Measurements from ENCODE around the gene EFNB2. TPM values are rescaled to one million over a fixed set of nuclear protein-coding genes. Genes with fewer than 3 reads are reported as not detected.

EFNB2 gene
- total and polyA plus RNA-seq, 7 experiments from 2014 or later, result 0.07 to 0.22 (median 0.11) TPM; not detected in 2

GRCh38 chr13:106484084-106484483, 51.4 kb downstream of the EFNB2 start:
- ChIA-PET POLR2A (no interaction called here), CTCF (no interaction called here)
- DNase-seq (no peak), ATAC-seq (no peak)
- no peak overlapping the region for H3K4me3 Mint-ChIP-seq
- H3K27ac Mint-ChIP-seq, result no peak overlapping the region
- H3K27me3 Mint-ChIP-seq, result peaks cover 47 to 74% (median 55%) of the 10 kb centered on the region in 5 donors
- H3K9me3 Mint-ChIP-seq, result peaks cover 0 to 15% (median 1%) of the 10 kb centered on the region in 11 donors
- Histone ChIP-seq H3K9me3 (ENCODE audit: control insufficient read depth in 2 of 3, low read length in 3 of 3) (no peaks in the 10 kb centered on the region), H3K27me3 (ENCODE audit: control insufficient read depth in 2 of 2, insufficient read depth in 2 of 2, low read length in 2 of 2) (peaks cover 0 to 4% of the 10 kb centered on the region in 2 donors), H3K4me1 (ENCODE audit: control insufficient read depth in 2 of 2, insufficient read depth in 2 of 2, low read length in 2 of 2) (no peaks in the 10 kb centered on the region), H3K27ac (ENCODE audit: low read depth, low read length) (no peak overlapping the region), H3K36me3 (ENCODE audit: control insufficient read depth in 2 of 3, insufficient read depth in 3 of 3, low read length in 3 of 3) (no peaks in the 10 kb centered on the region), H3K4me3 (ENCODE audit: low read length) (no peak overlapping the region)
- intact Hi-C loops (cut with micrococcal nuclease), result no loop called here
- peaks cover 0 to 4% (median 0%) of the 10 kb centered on the region in 5 donors for H3K36me3 Mint-ChIP-seq
- no peaks in the 10 kb centered on the region for H3K4me1 Mint-ChIP-seq

DNA sequence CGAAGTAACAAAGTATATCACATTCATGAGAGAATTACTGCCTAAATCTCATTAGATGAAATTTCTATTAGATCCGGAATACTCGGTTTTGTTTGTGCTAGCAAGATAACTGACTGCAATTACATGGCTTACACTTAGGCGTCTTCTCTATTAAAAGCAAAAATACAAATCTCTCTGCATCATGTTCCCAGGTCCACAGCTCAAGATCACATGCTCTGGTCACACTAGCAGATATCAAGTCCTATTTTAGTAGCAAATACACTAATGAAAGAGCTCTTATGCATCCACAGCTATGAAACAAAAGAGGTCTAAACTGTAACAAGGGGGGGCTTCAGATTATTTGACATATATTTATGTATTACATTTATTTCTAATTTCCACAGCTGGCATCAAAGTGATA, 53.5 kb downstream of the EFNB2 start:
- no peaks in the 10 kb centered on the region for H3K4me1 ChIP-seq (ENCODE audit: control insufficient read depth in 2 of 2, insufficient read depth in 2 of 2, low read length in 2 of 2)
- peaks cover 0 to 4% of the 10 kb centered on the region in 2 donors for H3K27me3 ChIP-seq (ENCODE audit: control insufficient read depth in 2 of 2, insufficient read depth in 2 of 2, low read length in 2 of 2)
- no peaks in the 10 kb centered on the region for H3K36me3 ChIP-seq (ENCODE audit: control insufficient read depth in 2 of 3, insufficient read depth in 3 of 3, low read length in 3 of 3)
- no peak overlapping the region for H3K4me3 ChIP-seq (ENCODE audit: low read length)
- CTCF ChIA-PET, result no interaction called here
- H3K4me1 Mint-ChIP-seq, result no peaks in the 10 kb centered on the region
- POLR2A ChIA-PET, result no interaction called here
- H3K27ac Mint-ChIP-seq, result no peak overlapping the region
- intact Hi-C loops (cut with micrococcal nuclease), result no loop called here
- H3K4me3 Mint-ChIP-seq, result no peak overlapping the region
- peaks cover 0 to 4% (median 0%) of the 10 kb centered on the region in 5 donors for H3K36me3 Mint-ChIP-seq
- H3K27me3 Mint-ChIP-seq, result peaks cover 36 to 66% (median 49%) of the 10 kb centered on the region in 5 donors
- no peak overlapping the region for H3K27ac ChIP-seq (ENCODE audit: low read depth, low read length)
- DNase-seq (no peak), ATAC-seq (no peak)
- H3K9me3 ChIP-seq (ENCODE audit: control insufficient read depth in 2 of 3, low read length in 3 of 3), result no peaks in the 10 kb centered on the region
- peaks cover 0 to 15% (median 1%) of the 10 kb centered on the region in 11 donors for H3K9me3 Mint-ChIP-seq

DNA sequence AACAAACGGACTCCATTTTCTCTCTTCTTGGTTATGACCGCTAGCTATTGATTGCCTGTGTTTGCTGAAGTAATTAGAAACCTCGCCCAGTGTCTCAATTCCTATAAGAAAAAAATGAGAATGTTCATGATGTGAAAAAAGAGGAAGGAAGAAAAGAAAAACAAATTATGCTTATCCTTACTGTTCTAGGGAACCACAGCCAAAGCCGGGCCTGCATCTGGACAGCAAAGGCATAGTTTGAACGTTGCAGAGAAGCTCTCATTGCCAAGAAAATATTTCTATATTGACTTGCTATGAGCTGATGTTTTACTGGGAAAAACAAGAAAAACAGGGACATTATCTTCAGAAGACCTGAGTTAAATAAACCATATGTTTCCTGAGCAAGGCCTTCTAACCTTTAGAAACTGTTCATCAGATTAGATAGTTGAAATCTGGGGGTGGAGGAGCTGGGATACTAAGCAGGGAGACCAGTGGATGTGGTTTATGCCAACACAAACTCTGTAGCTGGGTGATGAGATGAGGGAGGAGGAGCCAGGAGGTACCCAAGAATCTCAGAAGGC, 55.0 kb downstream of the EFNB2 start:
- peaks cover 0 to 4% (median 0%) of the 10 kb centered on the region in 5 donors for H3K36me3 Mint-ChIP-seq
- ChIA-PET CTCF (no interaction called here), POLR2A (no interaction called here)

DNA sequence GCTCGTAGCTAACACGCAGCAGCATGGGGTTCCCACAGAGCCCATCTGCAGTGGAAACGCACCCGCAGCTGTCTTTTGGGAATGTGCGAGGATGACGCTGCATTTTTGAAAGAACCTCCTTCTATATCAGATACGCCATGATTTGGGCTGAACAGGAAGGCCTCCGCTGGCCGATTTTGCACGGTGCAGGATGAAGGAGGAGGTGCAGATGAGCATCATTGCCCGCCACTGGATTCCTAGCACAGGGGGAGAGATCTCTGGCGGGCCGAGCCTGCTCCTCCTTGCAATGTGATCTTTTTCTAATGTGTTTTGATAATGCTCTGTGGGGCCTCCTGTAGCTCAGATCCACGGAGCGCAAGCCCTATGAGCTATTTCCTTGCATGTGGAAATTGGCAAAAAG, 55.5 kb downstream of the EFNB2 start:
- CTCF ChIA-PET, result no interaction called here
- no peak overlapping the region for H3K27ac ChIP-seq (ENCODE audit: low read depth, low read length)
- Mint-ChIP-seq H3K36me3 (peaks cover 0 to 4% (median 0%) of the 10 kb centered on the region in 5 donors), H3K4me3 (no peak overlapping the region), H3K4me1 (no peaks in the 10 kb centered on the region), H3K9me3 (peaks cover 0 to 11% (median 1%) of the 10 kb centered on the region in 11 donors), H3K27me3 (peaks cover 19 to 55% (median 34%) of the 10 kb centered on the region in 5 donors), H3K27ac (no peak overlapping the region)
- DNase-seq (no peak), ATAC-seq (no peak)
- POLR2A ChIA-PET, result no interaction called here
- H3K9me3 ChIP-seq (ENCODE audit: control insufficient read depth in 2 of 3, low read length in 3 of 3), result no peaks in the 10 kb centered on the region
- no peaks in the 10 kb centered on the region for H3K4me1 ChIP-seq (ENCODE audit: control insufficient read depth in 2 of 2, insufficient read depth in 2 of 2, low read length in 2 of 2)
- H3K4me3 ChIP-seq (ENCODE audit: low read length), result no peak overlapping the region
- H3K27me3 ChIP-seq (ENCODE audit: control insufficient read depth in 2 of 2, insufficient read depth in 2 of 2, low read length in 2 of 2), result peaks cover 0 to 3% of the 10 kb centered on the region in 2 donors
- intact Hi-C loops (cut with micrococcal nuclease), result no loop called here
- no peaks in the 10 kb centered on the region for H3K36me3 ChIP-seq (ENCODE audit: control insufficient read depth in 2 of 3, insufficient read depth in 3 of 3, low read length in 3 of 3)

More for the DNA sequence above, 55.0 kb downstream of the EFNB2 start:
- Histone ChIP-seq H3K27me3 (ENCODE audit: control insufficient read depth in 2 of 2, insufficient read depth in 2 of 2, low read length in 2 of 2) (peaks cover 0 to 4% of the 10 kb centered on the region in 2 donors), H3K36me3 (ENCODE audit: control insufficient read depth in 2 of 3, insufficient read depth in 3 of 3, low read length in 3 of 3) (no peaks in the 10 kb centered on the region), H3K9me3 (ENCODE audit: control insufficient read depth in 2 of 3, low read length in 3 of 3) (no peaks in the 10 kb centered on the region), H3K4me3 (ENCODE audit: low read length) (no peak overlapping the region), H3K4me1 (ENCODE audit: control insufficient read depth in 2 of 2, insufficient read depth in 2 of 2, low read length in 2 of 2) (no peaks in the 10 kb centered on the region), H3K27ac (ENCODE audit: low read depth, low read length) (no peak overlapping the region)
- Mint-ChIP-seq H3K9me3 (peaks cover 0 to 11% (median 1%) of the 10 kb centered on the region in 11 donors), H3K27ac (no peak overlapping the region), H3K4me1 (no peaks in the 10 kb centered on the region), H3K27me3 (peaks cover 23 to 60% (median 34%) of the 10 kb centered on the region in 5 donors), H3K4me3 (no peak overlapping the region)
- ATAC-seq (no peak), DNase-seq (no peak)
- intact Hi-C loops (cut with micrococcal nuclease), result no loop called here

GRCh38 chr13:106478116-106478515, 57.3 kb downstream of the EFNB2 start:
- no peaks in the 10 kb centered on the region for H3K27me3 ChIP-seq (ENCODE audit: control insufficient read depth in 2 of 2, insufficient read depth in 2 of 2, low read length in 2 of 2)
- CTCF ChIA-PET, result no interaction called here
- Mint-ChIP-seq H3K36me3 (peaks cover 0 to 4% (median 0%) of the 10 kb centered on the region in 5 donors), H3K9me3 (peaks cover 0 to 11% (median 0%) of the 10 kb centered on the region in 11 donors), H3K4me3 (no peak overlapping the region), H3K27me3 (peaks cover 13 to 43% (median 33%) of the 10 kb centered on the region in 5 donors), H3K4me1 (no peaks in the 10 kb centered on the region), H3K27ac (no peak overlapping the region)
- intact Hi-C loops (cut with micrococcal nuclease), result no loop called here
- H3K4me1 ChIP-seq (ENCODE audit: control insufficient read depth in 2 of 2, insufficient read depth in 2 of 2, low read length in 2 of 2), result no peaks in the 10 kb centered on the region
- POLR2A ChIA-PET, result no interaction called here
- H3K36me3 ChIP-seq (ENCODE audit: control insufficient read depth in 2 of 3, insufficient read depth in 3 of 3, low read length in 3 of 3), result no peaks in the 10 kb centered on the region
- H3K9me3 ChIP-seq (ENCODE audit: control insufficient read depth in 2 of 3, low read length in 3 of 3), result no peaks in the 10 kb centered on the region
- ATAC-seq (no peak), DNase-seq (no peak)
- H3K27ac ChIP-seq (ENCODE audit: low read depth, low read length), result no peak overlapping the region
- no peak overlapping the region for H3K4me3 ChIP-seq (ENCODE audit: low read length)

- CTCF ChIA-PET, result no interaction called here
- intact Hi-C loops (cut with micrococcal nuclease), result no loop called here
- no peak for DNase-seq
- no peak overlapping the region for H3K4me3 ChIP-seq (ENCODE audit: low read length)
- Mint-ChIP-seq H3K27me3 (peaks cover 4 to 39% (median 30%) of the 10 kb centered on the region in 5 donors), H3K9me3 (peaks cover 0 to 4% (median 0%) of the 10 kb centered on the region in 11 donors), H3K4me1 (no peaks in the 10 kb centered on the region), H3K27ac (no peak overlapping the region), H3K36me3 (peaks cover 0 to 2% (median 0%) of the 10 kb centered on the region in 5 donors), H3K4me3 (no peak overlapping the region)
- no peaks in the 10 kb centered on the region for H3K9me3 ChIP-seq (ENCODE audit: control insufficient read depth in 2 of 3, low read length in 3 of 3)
- no peak for ATAC-seq
- POLR2A ChIA-PET, result no interaction called here
- no peaks in the 10 kb centered on the region for H3K4me1 ChIP-seq (ENCODE audit: control insufficient read depth in 2 of 2, insufficient read depth in 2 of 2, low read length in 2 of 2)
- H3K27ac ChIP-seq (ENCODE audit: low read depth, low read length), result no peak overlapping the region
- no peaks in the 10 kb centered on the region for H3K27me3 ChIP-seq (ENCODE audit: control insufficient read depth in 2 of 2, insufficient read depth in 2 of 2, low read length in 2 of 2)
- H3K36me3 ChIP-seq (ENCODE audit: control insufficient read depth in 2 of 3, insufficient read depth in 3 of 3, low read length in 3 of 3), result no peaks in the 10 kb centered on the region
Observed at GRCh38 chr13:106477303-106477702, 58.2 kb downstream of the EFNB2 start.

GRCh38 chr13:106475852-106476251, 59.6 kb downstream of the EFNB2 start:
- no peak for DNase-seq
- CTCF ChIA-PET, result interaction anchor here (0.6 kb wide), 1 partner anchor 24 kb away, joined by 3 read pairs; no protein-coding TSS in a partner anchor
- Mint-ChIP-seq H3K9me3 (peaks cover 0 to 1% (median 0%) of the 10 kb centered on the region in 11 donors), H3K36me3 (no peaks in the 10 kb centered on the region), H3K4me3 (no peak overlapping the region), H3K27me3 (peaks cover 0 to 31% (median 28%) of the 10 kb centered on the region in 5 donors), H3K4me1 (no peaks in the 10 kb centered on the region), H3K27ac (no peak overlapping the region)
- POLR2A ChIA-PET, result no interaction called here
- no peaks in the 10 kb centered on the region for H3K4me1 ChIP-seq (ENCODE audit: control insufficient read depth in 2 of 2, insufficient read depth in 2 of 2, low read length in 2 of 2)
- intact Hi-C loops (cut with micrococcal nuclease), result no loop called here
- H3K27ac ChIP-seq (ENCODE audit: low read depth, low read length), result no peak overlapping the region
- no peaks in the 10 kb centered on the region for H3K27me3 ChIP-seq (ENCODE audit: control insufficient read depth in 2 of 2, insufficient read depth in 2 of 2, low read length in 2 of 2)
- no peaks in the 10 kb centered on the region for H3K9me3 ChIP-seq (ENCODE audit: control insufficient read depth in 2 of 3, low read length in 3 of 3)
- no peak overlapping the region for H3K4me3 ChIP-seq (ENCODE audit: low read length)
- no peaks in the 10 kb centered on the region for H3K36me3 ChIP-seq (ENCODE audit: control insufficient read depth in 2 of 3, insufficient read depth in 3 of 3, low read length in 3 of 3)
- no peak for ATAC-seq
